ENCODE measurements around the gene CARD11. TPM values are rescaled to one million over a fixed set of nuclear protein-coding genes. Genes with fewer than 3 reads are reported as not detected.

Gene CARD11
- polyA plus RNA-seq, 5 donors = 2.4 to 4.2 (median 2.9) TPM

DNA sequence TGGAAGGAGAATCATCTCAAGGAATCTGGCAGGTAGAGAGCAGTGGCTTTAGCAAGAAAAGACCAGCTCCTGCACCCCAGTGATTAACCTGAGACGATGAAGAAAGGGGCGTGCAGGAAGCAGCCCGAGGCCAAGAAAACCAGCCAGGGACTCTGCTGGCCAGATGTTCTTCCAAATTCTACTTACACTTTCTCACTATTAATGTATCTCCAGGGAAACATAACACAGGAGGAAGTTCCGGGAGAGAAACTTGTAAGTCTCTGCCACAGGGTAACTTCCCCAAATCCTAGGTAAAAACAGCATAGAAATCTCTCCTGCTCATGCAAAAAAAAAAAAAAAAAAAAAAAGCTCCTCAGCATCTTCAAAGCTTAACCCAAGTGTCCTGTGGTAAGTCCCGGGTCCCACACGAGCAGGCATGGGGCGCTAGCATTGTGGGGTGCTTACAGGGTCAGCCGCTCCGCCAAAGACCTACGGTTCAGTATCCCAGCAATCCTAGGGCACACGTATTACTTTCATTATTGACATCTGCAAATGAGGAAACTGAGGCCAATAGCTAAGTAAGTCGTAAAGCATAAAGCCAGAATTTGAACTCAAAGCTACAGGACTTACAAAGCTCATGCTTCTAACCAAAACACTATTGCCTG is 102.3 kb downstream of the CARD11 start:
- no peak for DNase-seq

DNA sequence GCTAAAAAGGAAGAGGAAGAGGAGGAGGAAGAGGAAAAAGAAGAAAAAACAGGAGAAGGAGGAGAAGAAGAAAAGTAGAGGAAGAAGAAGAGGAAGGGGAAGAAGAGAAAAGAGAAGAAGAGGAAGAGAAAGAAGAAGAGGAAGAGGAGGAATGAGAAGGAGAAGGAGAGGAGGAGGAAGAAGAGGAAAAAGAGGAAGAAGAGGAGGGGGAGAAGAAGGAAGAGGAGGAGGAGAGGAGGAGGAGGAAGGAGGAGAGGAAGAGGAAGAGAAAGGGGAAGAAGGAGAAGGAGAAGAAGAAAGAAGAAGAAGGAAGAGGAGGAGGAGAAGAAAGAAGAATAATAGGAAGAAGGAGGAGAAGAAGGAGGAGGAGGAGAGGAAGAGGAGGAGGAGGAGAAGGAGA is 103.2 kb downstream of the CARD11 start:
- DNase-seq = no peak

DNA sequence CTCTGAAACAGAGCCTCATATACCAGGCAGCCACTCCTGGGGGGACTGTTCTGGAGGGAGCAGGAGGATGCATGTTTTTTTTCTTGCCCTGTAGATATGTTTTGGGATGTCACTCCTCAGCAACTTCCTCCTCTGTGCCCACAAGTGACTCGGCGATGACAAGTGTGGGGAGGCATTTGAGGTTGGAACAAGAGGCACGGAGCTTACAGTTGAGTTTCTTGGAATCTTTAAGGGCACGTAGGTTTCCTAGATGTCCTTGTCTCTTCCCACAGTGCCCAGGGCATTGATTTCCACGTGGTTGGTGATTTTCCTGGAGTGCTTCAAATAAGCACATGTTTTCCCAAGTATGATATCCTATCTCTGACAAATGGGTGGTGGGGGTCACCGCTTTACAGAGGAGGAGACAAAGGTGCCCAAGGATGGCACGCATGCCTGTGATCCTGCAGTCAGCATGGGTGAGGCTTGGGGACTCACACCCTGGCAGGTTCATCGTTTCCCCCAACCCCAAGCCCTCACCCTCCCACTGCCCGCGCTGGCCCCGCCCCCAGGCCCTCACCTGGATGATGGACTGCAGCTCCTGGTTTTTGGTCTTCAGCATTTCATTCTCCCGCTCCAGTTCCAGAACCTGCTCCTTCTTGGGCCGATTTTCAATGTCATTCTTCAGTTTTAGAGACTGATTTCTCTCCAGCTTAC is 104.3 kb downstream of the CARD11 start:
- no peak for DNase-seq

DNA sequence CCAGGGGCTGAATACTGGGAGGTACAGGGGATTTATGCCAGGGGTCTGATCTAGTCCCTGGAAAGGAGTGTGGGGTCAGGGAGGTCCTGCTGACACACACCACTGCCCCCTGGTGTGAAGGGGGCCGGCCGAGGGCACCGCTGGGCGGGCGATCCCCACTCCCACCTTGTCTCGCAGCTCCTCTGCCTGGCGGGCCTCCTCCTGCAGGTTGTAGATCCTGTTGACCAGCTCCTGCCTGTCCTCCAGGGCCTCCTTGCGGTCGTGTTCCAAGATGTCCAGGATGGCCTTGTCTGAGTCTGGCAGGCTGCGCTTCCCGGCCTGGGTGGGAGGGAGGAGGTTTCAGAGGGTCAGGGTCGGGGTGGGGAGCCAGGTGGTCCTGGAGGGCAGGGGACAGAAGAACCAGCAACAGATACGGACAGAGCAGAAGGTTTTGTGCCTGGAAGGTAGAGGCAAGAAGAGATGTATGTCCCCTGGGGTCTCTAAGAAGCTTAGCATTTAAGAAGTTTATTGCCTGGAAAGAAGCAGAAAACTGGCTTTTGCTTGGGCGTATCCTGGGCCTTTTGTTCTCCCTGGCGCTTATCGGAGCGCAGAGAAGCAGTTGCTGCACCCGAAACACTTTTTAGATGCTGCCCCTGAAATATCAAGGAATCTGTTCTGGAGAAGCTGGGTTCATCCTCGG is 105.0 kb downstream of the CARD11 start:
- DNase-seq = no peak

GRCh38 chr7:2937701-2938513 is 105.8 kb downstream of the CARD11 start:
- DNase-seq = no peak

GRCh38 chr7:2936891-2937580 is 106.6 kb downstream of the CARD11 start:
- no peak for DNase-seq

DNA sequence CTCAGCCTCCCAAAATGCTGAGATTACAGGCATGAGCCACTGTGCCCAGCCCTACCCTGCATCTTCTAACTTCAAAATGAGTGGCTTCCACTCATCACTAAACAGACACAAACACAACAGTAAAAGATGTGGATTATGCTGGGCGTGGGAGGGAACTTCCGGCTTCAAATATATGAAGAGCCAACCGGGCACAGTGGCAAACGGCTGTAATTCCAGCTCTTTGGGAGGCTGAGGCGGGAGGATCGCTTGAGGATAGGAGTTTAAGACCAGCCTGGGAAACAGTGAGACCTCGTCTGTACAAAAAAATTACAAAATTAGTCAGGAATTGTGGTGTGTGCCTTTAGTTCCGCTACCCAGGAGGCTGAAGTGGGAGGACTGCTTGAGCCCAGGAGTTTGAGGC is 107.4 kb downstream of the CARD11 start:
- DNase-seq = no peak

- no peak for DNase-seq
Observed at GRCh38 chr7:2934984-2935740, 108.5 kb downstream of the CARD11 start.

GRCh38 chr7:2934211-2934731 is 109.4 kb downstream of the CARD11 start:
- no peak for DNase-seq

GRCh38 chr7:2932402-2933251 is 111.0 kb downstream of the CARD11 start:
- no peak for DNase-seq

DNA sequence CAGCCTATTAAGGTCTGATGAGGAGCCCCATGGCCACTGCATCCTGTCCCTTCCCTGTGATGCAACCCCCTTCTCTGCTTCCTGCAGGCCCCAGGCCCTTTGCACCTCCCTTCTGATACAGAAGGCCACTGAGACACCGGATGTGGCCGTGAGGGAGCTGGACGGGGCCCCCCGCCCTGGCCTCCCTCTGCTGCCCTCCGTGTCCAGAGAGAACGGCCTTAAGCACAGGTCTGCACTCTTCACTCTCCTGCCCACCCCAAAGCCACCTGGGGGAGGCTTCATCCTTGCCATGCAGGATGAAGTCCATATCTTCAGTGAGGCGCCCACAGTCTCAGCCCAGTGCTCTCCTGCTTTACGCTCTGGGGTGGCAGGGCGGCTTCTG is 112.6 kb downstream of the CARD11 start:
- DNase-seq = no peak

DNA sequence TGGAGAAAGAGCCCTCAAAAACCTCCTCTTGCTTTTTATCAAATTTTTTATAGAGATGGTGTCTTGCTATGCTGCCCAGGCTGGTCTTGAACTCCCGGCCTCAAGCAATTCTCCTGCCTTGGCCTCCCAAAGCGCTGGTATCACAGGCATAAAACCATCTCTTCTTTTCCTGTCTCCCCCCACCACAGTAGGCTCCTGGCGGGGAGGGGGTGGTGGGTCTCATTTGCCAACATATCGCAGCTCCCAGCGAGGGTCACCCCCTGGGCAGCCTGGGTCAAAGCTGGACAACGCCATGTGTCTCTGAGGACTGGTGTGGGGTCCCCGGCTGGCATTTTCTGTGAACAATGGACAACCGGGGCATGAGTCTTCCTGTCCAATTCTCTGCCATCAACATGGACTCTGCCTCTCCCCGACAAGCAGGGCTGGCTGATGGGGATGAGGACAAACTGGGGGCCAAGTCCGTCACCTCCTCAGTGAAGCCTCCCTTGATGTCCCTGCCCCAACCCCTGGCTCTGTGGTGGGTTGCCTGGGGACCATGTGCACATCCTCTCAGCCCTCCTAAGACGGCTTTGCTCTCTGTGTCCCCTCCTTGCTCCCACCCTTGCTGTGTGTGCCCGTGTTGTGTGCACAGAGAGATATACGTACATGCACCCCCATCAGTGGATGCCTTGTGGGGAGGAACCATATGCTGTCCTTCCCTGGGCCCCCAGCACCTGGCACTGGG is 113.2 kb downstream of the CARD11 start:
- DNase-seq = no peak

- no peak for DNase-seq
Observed at GRCh38 chr7:2929321-2930201, 114.1 kb downstream of the CARD11 start.

- DNase-seq = no peak
Observed at GRCh38 chr7:2928613-2929311, 114.9 kb downstream of the CARD11 start.

- no peak for DNase-seq
Observed at GRCh38 chr7:2928256-2928612, 115.4 kb downstream of the CARD11 start.

DNA sequence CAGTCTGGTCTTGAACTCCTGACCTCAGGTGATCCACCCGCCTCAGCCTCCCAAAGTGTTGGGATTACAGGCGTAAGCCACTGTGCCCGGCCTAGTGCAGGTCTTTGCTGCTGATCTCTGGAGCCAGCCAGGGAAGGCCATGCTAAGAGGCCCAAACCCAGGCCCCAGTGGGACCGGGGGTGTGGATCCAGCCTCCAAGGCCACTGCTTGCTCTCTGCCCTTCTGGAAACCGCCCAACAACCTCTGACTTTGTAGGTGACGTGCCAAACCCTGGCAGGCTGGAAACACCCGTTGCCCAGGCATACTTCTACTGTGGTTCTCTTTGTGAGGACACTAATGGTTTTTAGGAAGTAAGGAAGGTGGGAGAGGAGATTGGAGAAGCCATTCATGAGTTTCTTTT is 116.1 kb downstream of the CARD11 start:
- DNase-seq = no peak

DNA sequence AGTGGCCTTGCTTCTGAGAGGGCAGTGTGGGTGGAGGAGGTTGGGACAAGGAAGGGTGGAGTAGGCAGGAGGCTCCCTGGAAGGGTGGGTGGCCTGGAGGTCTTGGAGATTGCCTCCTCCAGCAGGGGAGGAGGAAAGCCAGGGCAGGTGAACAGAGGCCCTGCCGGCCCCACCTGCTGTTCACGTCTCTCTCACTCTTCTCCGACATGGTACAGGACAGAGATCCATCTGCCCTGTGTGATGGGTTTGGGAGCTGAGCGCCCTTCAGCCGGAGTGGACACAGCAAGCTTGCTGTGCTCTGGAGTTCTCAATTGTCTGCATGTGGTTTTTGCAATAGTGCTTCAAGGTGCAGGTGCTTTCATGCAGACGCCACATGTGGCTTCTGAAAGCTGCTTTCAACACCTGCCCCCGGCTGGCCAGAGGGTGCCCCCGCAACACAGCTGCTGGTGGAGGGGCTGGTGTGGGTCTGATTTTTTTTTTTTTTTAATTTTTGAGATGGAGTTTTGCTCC is 116.7 kb downstream of the CARD11 start:
- DNase-seq = no peak
